ENCODE data around the gene NDUFS5.
"Not testable (repeated sequence)": the region's sequence is repeated elsewhere in the genome, so short reads cannot be mapped to it uniquely, and the experiment has no call there.

Gene NDUFS5

GRCh38 chr1:39026051-39026865 lies at the start of gene NDUFS5:
TSS of gene NDUFS5 (plus strand) at chr1:39026350. CDS start at chr1:39028725, 2,375 bp downstream.
- peak; percentile 96 for DNase-seq

DNA sequence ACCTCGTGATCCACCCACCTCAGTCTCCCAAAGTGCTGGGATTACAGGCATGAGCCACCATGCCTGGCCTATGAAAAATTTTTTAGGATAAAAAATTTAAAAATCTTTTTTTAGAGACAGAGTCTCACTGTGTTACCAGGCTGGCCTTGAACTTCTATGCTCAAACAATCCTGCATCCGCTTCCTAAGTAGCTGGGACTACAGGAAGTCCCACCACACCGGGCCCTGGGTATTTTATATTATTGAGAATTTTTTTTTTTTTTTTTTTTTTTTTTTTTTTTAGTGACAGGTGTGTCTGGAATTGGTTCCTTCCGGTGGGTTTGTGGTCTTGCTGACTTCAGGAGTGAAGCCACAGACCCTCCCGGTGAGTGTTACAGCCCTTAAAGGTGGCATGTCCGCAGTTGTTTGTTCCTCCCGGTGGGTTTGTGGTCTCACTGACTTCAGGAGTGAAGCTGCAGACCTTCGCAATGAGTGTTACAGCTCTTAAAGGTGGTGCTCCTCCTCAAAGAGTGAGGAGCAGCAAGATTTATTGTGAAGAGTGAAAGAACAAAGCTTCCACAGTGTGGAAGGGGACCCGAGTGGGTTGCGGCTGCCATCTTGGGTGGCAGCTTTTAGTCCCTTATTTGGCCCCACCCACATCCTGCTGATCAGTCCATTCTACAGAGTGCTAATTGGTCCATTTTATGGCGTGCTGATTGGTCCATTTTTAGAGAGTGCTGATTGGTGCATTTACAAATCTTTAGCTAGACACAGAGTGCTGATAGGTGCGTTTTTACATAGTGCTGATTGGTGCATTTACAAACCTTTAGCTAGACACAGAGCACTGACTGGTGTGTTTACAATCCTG lies 48.5 kb upstream of the NDUFS5 start:
- DNase-seq, result not testable (repeated sequence)

DNA sequence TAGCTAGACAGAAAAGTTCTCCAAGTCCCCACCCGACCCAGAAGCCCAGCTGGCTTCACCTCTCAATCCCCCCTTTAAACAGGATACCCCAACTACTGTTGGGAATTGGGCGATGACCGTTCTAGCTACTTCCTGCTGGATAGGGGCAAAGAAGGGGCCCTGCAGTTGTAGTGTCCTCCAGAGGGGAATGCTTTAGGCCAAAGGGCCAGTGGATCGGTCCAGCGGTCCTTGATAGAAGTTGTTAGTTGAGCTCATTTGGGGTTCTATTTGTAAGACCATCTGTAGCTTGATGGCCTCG lies 48.0 kb upstream of the NDUFS5 start:
- not testable (repeated sequence) for DNase-seq

GRCh38 chr1:38979380-38979779 lies 46.8 kb upstream of the NDUFS5 start:
- not testable (repeated sequence) for DNase-seq

DNA sequence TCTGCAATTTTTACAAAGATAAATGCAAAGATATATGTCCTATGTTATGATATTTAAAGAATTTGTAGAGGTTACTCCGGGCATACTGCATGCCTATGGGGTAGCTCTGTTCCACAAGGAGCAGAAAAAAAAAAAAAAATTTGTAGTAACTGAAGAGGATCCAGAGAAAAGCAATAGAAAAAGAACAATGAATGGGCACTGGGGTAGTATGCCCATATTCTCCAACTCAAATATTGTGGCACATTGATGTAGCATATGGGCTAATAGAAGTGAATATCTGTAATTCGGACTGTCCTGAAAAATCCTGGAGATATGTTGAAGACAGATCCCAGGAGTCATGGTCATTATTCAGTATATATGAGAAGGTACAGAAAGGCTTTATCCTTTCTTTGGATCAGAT lies 36.2 kb upstream of the NDUFS5 start:
- DNase-seq, result no peak

GRCh38 chr1:38990386-38990737 lies 35.8 kb upstream of the NDUFS5 start:
- DNase-seq, result peak; percentile 44

- DNase-seq, result peak; percentile 97
Measured at GRCh38 chr1:38990738-38991637, 35.2 kb upstream of the NDUFS5 start, which contains the start of gene AKIRIN1. TSS of gene AKIRIN1 (plus strand) at chr1:38991276. CDS start at chr1:38991381, 105 bp downstream.

- DNase-seq, result no peak
Measured at GRCh38 chr1:38991638-38992411, 34.3 kb upstream of the NDUFS5 start.

DNA sequence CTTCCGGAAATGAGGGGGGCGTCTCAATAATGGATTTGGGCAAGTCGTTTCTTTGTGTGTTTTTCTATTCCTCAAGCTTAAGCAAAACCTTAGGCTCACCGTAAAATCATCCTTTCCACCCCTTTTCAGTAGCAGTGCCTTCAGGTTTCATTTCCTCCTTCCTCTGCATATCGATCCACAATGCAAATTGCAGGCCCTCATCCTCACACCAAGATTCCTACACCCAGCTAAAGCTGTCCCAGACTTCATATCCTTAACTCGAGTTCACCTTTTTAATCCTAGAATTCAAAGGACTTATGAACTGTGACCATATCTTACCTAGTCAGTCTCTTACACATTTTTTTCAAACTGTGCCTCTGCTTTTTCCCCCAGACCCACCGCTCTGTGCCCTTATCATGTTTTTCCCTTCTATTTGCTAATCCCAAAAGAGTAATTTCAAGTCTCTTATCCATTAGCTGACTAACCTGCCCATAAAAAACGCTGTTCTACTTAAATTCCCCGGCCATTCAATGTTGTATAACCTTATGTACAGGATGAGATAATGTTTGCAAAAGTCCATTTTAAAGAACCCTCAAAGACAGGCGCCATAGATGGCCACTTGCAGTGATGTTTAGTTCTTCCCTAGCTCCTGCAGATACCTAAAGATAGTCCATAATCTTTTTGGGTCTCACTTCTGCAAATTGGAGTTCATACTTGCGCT lies 33.6 kb upstream of the NDUFS5 start:
- DNase-seq, result no peak

DNA sequence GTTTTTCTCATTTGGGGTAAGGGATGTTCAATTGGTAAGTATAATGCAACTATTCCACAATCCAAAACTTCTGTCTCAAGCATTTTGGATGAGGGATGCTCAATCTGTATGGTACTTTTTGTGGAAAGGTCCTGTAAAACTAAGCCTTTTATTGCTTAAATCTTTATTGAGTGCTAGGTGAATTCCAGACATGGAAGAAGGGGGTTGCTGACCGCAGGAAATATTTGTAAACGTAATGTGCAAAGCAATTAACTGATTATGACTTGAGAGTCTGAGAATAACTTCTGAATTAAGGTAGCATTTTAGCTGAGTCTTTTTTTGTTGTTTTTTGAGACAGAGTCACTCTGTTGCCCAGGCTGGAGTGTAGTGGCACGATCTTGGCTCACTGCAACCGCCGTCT lies 32.0 kb upstream of the NDUFS5 start:
- DNase-seq, result no peak

GRCh38 chr1:38997034-38997900 lies 28.9 kb upstream of the NDUFS5 start:
- no peak for DNase-seq

- DNase-seq, result no peak
Measured at GRCh38 chr1:38997901-38998190, 28.3 kb upstream of the NDUFS5 start.

DNA sequence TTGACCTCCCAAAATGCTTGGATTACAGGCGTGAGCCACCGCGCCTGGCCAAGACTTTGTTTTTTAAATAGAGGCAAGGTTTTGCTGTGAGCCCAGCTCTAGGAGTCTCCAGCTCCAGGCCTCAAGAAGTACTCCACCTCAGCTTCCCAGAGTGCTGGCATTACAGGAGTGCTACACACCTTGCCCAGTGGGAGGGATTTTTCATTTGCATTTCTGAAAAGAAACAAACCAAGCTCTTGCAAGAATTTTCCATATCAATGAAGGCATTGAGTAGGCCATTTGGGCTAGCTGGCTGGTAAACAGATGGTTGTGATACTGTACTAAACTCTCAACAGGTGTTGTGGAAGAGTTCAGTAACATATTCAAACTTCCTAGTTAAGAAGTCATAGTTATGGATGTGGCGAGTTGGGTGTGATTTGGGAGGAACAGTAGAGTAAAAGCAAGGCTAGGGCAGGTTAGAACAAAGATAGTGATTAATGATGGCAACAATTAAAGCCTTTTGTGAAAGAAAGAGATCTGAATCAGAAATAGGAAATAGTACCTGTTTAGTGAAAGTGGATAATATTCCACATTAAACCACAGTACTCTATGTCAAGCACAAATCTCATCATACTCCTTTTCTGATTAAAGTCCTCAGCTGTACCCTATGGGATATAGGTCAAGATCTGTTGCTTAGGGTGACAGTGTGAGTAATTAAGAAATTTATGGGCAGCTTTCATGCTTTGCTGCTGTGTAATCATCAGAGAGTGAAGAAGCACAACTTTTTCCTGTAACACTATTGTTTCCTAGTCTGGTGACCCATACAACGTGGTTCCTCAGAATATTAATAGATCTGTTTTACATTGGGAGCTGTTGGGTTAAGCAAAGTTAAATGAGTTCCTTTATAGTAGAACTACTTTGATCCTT lies 24.4 kb upstream of the NDUFS5 start:
- no peak for DNase-seq

- no peak for DNase-seq
Measured at GRCh38 chr1:39003281-39003680, 22.9 kb upstream of the NDUFS5 start.

GRCh38 chr1:39003794-39004193 lies 22.4 kb upstream of the NDUFS5 start:
- no peak for DNase-seq

- no peak for DNase-seq
Measured at GRCh38 chr1:39006287-39006686, 19.9 kb upstream of the NDUFS5 start.

DNA sequence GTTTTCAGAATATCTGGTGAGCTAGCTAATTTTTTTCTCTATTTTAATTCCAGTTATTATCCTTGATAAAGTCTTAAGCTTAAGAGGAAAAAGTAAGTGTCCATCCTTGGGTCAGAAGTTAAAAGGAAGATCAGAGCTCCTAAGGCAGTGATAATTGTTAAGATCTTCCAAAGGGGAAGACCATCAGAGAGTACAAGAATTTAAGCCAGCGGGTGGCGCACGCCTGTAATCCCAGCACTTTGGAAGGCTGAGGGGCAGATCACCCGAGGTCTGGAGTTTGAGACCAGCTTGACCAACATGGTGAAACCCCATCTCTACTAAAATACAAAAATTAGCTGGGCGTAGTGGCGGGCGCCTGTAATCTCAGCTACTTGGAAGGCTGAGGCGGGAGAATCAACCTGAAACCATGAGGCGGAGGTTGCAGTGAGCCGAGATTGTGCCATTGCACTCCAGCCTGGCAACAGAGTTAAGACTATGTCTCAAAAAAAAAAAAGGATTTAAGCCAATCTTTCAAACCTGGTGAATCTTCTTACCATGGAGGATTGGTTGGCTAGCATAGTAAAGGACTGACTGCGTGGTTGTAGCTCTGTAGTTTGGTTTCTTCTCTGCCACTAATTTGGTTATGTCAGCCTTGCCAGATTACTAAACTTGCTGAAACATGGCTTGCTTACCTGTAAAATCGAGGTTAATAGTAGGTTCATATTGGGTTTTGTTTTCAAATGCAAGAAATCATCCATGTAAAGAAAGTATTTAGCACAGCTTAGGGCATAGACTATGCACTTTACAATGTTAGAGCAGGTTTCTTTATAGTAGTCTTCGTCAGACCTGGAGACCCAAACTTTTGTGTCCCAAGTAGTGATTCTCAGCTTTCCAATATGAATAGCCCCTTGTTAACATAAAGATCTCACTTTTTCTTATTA lies 19.2 kb upstream of the NDUFS5 start:
- no peak for DNase-seq

DNA sequence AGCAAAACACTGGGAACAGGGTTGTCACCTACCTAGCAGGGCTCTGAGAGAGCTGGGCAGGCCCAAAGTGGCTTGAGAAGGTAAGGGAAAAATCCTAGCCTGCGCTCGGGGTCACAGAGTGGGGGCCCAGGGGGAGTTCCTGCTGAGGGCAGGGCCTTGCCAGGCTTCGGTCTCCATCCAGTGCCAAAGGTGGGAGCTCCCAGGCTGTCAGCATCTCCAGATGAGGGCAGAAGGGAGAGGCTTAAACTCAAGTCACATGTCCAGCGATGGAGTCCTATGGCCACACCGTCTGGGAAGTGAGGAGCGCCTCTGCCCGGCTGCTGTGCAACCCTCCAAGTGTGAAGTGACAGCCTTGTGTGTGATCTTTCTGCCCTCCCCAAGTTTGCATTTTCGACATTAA lies 11.2 kb upstream of the NDUFS5 start:
- not testable (repeated sequence) for DNase-seq

All from hematopoietic multipotent progenitor cell treated with erythropoietin and hydrocortisone succinate and interleukin-3 and kit ligand, for 4 days (in vitro differentiated cells).